Cardiac muscle cell (in vitro differentiated cells and primary cell): ENCODE results near the gene POLD2. TPM values are rescaled to one million over a fixed set of nuclear protein-coding genes. Genes with fewer than 3 reads are reported as not detected.
"Not testable (repeated sequence)": the region's sequence is repeated elsewhere in the genome, so short reads cannot be mapped to it uniquely, and the experiment has no call there.

Source experiments
- DNase-seq, 2 donors: peaks; one replicate each; pipeline versions ENCODE4 v3.0.0 to v3.0.0-alpha.2; 2010 to 2017; ENCODE audit warnings: low read depth in 1 of 2, low spot score in 1 of 2
- H3K27ac ChIP-seq: fragments of 200-600 bp; sonication (generic); 2 replicates; pipeline ENCODE4 v1.5.1; 2016
- H3K27me3 ChIP-seq: fragments of 200-600 bp; sonication (generic); 2 replicates; pipeline ENCODE4 v1.6.0; 2016; ENCODE audit warnings: control low read depth
- H3K36me3 ChIP-seq: fragments of 200-600 bp; sonication (generic); 2 replicates; pipeline ENCODE4 v1.5.1; 2016; ENCODE audit warnings: control low read depth
- H3K4me1 ChIP-seq: fragments of 200-600 bp; sonication (generic); 2 replicates; pipeline ENCODE4 v1.8.1; 2017; ENCODE audit warnings: low read depth, mild to moderate bottlenecking, mixed run types
- H3K4me3 ChIP-seq: fragments of 200-600 bp; sonication (generic); 2 replicates; pipeline ENCODE4 v1.5.1; 2016; ENCODE audit warnings: mild to moderate bottlenecking
- H3K9me3 ChIP-seq: fragments of 200-600 bp; sonication (generic); 2 replicates; pipeline ENCODE4 v1.5.1; 2017; ENCODE audit warnings: low read depth, mild to moderate bottlenecking, control low read depth
- CTCF ChIP-seq: IDR thresholded peaks from 2 replicates; pipeline ENCODE4 v1.5.1; 2012; ENCODE audit warnings: low read depth, mild to moderate bottlenecking, low read length
- polyA plus RNA-seq: library from polyadenylated mRNA; unstranded; fragments of >200 nt; fragmentation: Nextera tagmentation; extraction: Ambion mirVana; gene quantifications from 2 replicates; pipeline ENCODE4 v1.2.1, GENCODE V29; 2016
- total RNA-seq: library from RNA; depleted of rRNA; stranded (reverse); fragments of >200 nt; gene quantifications from 2 replicates; pipeline ENCODE4 v1.2.3, GENCODE V29; 2016

POLD2 gene
- total and polyA plus RNA-seq, 2 experiments from 2014 or later: 133 to 194 TPM

DNA sequence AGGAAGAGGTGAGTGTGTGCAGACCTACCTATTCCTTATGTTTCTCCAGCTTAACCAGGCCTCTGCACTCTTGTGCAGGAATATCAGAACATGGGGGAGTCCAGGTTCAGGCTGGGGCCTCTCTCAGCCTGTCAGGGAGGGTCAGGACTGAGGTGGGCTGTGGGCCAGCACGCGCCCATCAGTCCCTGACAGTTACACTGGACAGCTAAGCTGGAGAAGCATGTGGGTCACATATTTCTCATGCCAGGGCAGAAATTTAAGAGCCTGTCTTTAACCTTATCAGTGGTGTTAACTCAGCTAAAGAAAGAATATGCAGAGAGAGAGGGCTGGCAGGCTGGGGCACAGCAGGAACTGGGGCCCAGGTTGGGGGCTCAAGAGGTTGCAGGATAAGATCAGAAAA, 8.7 kb upstream of the POLD2 start:
- Histone ChIP-seq H3K27me3 (no peaks in the 10 kb centered on the region), H3K9me3 (no peaks in the 10 kb centered on the region), H3K27ac (peak overlapping the region; percentile 100), H3K36me3 (no peaks in the 10 kb centered on the region), H3K4me3 (no peak overlapping the region), H3K4me1 (peaks cover 67% of the 10 kb centered on the region)
- no peak for TF ChIP-seq CTCF
- peak; percentile 64 to 91 for DNase-seq

GRCh38 chr7:44131173-44132029, 8.1 kb upstream of the POLD2 start:
- peak; percentile 35 for TF ChIP-seq CTCF
- no peak overlapping the region for H3K4me3 ChIP-seq

DNA sequence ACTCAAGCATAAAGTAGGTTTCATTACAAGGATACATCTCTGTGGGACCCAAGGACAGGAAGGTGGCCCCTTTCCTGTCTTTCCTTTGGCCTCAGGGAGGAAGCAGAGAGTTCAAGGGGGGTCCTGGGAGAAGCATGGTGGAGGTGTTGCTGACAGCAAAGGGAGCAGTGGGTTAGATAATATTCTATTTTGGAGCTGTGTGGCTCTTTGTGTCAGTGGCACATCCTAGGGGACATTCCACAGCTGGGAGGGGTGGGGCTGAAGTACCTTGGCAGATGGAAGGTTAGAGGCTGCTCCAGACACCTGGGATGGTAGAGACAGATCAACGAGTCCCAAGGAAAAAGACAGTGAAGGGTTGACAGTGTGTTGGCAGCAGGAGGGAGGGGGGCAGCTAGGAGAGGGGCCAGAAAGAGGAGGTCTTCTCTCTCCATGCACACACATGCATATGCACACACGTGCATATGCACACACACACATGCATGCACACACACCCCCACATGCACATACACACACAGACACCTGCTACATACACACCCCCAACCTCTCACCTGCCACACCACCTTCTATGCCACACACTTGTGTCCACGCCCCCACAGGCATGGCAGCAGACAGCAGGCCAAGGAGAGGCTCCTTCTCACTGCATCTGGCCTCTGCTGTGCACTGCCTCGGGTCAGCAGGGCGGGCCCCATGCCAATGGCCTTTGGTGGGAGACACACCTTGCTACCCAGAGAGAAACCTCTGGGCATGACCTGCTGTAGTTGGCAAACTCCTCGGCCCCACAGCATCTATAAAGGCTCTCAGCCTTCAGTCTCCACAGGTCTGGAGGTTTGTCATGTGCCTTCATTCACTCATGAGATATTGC, 5.6 kb upstream of the POLD2 start:
- TF ChIP-seq CTCF: no peak
- Histone ChIP-seq H3K4me1 (peaks cover 48% of the 10 kb centered on the region), H3K4me3 (no peak overlapping the region), H3K9me3 (no peaks in the 10 kb centered on the region), H3K27ac (peak overlapping the region; percentile 100), H3K27me3 (no peaks in the 10 kb centered on the region), H3K36me3 (no peaks in the 10 kb centered on the region)
- no peak for DNase-seq

More at GRCh38 chr7:44131173-44132029, 8.1 kb upstream of the POLD2 start:
- Histone ChIP-seq H3K4me1 (peaks cover 63% of the 10 kb centered on the region), H3K36me3 (no peaks in the 10 kb centered on the region), H3K9me3 (no peaks in the 10 kb centered on the region), H3K27ac (peak overlapping the region; percentile 100), H3K27me3 (no peaks in the 10 kb centered on the region)
- DNase-seq: peak; percentile 33 to 80

DNA sequence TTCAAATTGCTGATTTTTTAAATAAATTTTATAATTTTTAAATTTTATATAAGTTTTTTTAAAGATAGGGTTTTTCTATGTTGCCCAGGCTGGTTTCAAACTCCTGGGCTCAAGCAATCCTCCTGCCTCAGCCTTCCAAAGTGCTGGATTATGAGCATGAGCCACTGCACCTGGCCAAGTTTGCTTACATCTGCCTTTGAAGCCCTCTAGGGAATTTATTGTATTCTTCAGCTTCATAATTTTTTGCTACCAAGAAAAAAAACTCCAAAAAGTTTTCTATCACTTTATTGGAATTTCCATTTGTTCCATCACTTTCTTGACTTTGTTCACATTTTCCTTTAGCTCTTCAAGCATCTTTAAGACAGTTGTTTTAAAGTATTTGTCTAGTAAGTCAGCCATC, 3.8 kb upstream of the POLD2 start:
- Histone ChIP-seq H3K4me3 (no peak overlapping the region), H3K4me1 (peaks cover 39% of the 10 kb centered on the region), H3K27ac (no peak overlapping the region), H3K36me3 (no peaks in the 10 kb centered on the region), H3K27me3 (no peaks in the 10 kb centered on the region), H3K9me3 (no peaks in the 10 kb centered on the region)
- TF ChIP-seq CTCF: no peak
- DNase-seq: no peak

DNA sequence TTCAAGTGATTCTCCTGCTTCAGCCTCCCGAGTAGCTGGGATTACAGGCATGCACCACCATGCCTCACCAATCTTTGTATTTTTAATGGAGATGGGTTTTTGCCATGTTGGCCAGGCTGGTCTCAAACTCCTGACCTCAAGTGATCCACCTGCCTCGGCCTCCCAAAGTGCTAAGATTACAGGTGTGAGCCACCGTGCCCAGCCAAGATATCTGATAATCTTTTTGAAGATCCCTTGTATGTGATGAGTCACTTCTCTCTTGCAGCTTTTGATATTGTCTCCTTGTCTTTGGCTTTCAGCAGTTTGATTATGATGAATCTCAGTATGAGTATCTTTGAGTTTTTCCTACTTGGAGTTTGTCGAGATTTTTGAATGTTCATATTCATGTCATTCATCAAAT, 3.2 kb upstream of the POLD2 start:
- H3K4me1 ChIP-seq: peaks cover 35% of the 10 kb centered on the region
- not testable (repeated sequence) for H3K4me3 ChIP-seq, H3K9me3 ChIP-seq, H3K27ac ChIP-seq, DNase-seq, H3K27me3 ChIP-seq, H3K36me3 ChIP-seq

DNA sequence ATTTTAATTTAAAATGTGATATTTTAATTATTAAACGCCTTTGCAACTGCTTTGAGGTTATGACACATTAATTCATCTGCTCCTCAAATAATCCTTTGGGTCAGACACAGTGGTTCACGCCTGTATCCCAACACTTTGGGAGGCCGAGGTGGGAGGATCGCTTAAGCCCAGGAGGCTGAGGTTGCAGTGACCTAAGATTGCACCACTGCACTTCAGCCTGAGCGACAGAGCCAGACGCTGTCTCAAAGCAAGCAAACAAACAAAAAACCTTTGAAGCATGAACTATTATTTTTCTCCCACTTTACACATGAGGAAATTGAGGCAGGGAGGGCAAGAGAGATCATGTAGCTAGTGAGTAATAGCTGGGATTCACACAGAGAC, 1.5 kb upstream of the POLD2 start:
- peaks cover 21% of the 10 kb centered on the region for H3K4me1 ChIP-seq
- no peak for DNase-seq
- H3K36me3 ChIP-seq: peaks cover 10% of the 10 kb centered on the region
- H3K27ac ChIP-seq: no peak overlapping the region
- no peak overlapping the region for H3K4me3 ChIP-seq
- H3K27me3 ChIP-seq: no peaks in the 10 kb centered on the region
- no peak for TF ChIP-seq CTCF
- H3K9me3 ChIP-seq: no peaks in the 10 kb centered on the region
